Tibial nerve (tissue), 3 donors: Measurements from ENCODE around the gene RASGRP3.

ENCODE experiments used
- POLR2A ChIP-seq, 2 donors: fragments of 450-650 bp; IDR thresholded peaks; one replicate each; pipeline ENCODE4 v1.6.1; 2017; ENCODE audit warnings: antibody characterized with exemption in 2 of 2, mild to moderate bottlenecking in 2 of 2, moderate library complexity in 2 of 2
- TF ChIP-seq, protein P1 (sequence below), 5 experiments: fragments of 200-600 bp in 3 of 5; fragments of 450-650 bp in 2 of 5; sonication (generic) in 3 of 5; IDR thresholded peaks; one replicate each; pipeline ENCODE4 v1.5.1; 2016 to 2019; ENCODE audit warnings: antibody characterized with exemption in 5 of 5, mild to moderate bottlenecking in 3 of 5, moderate library complexity in 2 of 5

DNA sequence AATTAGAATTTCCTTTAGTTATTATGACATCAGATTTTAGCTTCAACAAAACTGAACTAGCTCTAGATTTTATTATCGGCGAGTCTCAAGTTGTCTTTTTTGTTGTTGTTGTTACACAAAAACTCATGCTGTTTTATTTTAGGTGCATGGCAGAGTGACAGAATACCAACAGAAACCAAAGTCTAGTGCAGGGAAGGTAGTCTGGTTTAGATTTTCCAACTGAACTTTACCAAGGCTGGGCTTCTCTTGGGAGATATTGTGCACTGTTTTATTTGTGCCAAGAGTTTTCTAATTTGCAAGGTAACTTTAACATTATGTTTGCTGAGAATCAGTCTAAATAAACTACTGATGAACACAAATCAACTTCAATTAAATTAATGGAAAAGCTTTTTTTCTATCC, 43.6 kb upstream of the RASGRP3 start:
- TF ChIP-seq, protein P1, sequence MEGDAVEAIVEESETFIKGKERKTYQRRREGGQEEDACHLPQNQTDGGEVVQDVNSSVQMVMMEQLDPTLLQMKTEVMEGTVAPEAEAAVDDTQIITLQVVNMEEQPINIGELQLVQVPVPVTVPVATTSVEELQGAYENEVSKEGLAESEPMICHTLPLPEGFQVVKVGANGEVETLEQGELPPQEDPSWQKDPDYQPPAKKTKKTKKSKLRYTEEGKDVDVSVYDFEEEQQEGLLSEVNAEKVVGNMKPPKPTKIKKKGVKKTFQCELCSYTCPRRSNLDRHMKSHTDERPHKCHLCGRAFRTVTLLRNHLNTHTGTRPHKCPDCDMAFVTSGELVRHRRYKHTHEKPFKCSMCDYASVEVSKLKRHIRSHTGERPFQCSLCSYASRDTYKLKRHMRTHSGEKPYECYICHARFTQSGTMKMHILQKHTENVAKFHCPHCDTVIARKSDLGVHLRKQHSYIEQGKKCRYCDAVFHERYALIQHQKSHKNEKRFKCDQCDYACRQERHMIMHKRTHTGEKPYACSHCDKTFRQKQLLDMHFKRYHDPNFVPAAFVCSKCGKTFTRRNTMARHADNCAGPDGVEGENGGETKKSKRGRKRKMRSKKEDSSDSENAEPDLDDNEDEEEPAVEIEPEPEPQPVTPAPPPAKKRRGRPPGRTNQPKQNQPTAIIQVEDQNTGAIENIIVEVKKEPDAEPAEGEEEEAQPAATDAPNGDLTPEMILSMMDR (IDR thresholded peaks at IDR 0.05), result no peak
- no peak for TF ChIP-seq POLR2A (IDR thresholded peaks at IDR 0.05)
